Astrocyte (in vitro differentiated cells and primary cell): Measurements from ENCODE around the gene FRMD5.

ENCODE experiments used
- EZH2 ChIP-seq: IDR thresholded peaks from 2 replicates; pipeline ENCODE4 v1.6.1; 2012; ENCODE audit warnings: mild to moderate bottlenecking, low read length, inconsistent platforms; ENCODE audit not compliant: insufficient read depth
- TF ChIP-seq, protein P1 (sequence below): IDR thresholded peaks from 2 replicates; pipeline ENCODE4 v1.5.1; 2011; ENCODE audit warnings: low read depth, mild to moderate bottlenecking, inconsistent platforms, low read length, moderate library complexity; ENCODE audit not compliant: insufficient read depth

DNA sequence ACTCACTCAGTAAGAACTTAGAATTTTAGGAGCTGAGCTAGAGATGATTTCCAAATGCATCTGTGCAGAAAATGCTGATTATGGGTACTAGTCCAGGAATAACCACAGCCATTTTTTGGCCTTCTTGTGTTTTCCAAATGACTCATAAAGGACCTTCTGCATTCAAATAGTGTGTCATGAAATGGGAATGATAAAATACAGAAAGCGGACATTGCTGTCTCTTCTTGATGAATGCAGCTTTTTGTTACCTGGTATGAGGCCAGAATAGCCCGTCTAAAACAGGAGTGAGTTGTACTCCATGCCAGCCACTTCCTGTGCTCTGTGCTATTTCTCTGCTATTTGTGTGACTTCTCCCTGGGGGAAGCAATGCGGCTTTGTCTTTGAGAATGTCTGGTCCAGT lies 20.5 kb upstream of the FRMD5 start:
- TF ChIP-seq, protein P1, sequence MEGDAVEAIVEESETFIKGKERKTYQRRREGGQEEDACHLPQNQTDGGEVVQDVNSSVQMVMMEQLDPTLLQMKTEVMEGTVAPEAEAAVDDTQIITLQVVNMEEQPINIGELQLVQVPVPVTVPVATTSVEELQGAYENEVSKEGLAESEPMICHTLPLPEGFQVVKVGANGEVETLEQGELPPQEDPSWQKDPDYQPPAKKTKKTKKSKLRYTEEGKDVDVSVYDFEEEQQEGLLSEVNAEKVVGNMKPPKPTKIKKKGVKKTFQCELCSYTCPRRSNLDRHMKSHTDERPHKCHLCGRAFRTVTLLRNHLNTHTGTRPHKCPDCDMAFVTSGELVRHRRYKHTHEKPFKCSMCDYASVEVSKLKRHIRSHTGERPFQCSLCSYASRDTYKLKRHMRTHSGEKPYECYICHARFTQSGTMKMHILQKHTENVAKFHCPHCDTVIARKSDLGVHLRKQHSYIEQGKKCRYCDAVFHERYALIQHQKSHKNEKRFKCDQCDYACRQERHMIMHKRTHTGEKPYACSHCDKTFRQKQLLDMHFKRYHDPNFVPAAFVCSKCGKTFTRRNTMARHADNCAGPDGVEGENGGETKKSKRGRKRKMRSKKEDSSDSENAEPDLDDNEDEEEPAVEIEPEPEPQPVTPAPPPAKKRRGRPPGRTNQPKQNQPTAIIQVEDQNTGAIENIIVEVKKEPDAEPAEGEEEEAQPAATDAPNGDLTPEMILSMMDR, result no peak
- no peak for TF ChIP-seq EZH2
